Measurements from ENCODE around the gene PRR23B. TPM values are rescaled to one million over a fixed set of nuclear protein-coding genes. Genes with fewer than 3 reads are reported as not detected.

The PRR23B gene
- total RNA-seq (2021) = not detected in 2 replicates
- Bru-seq, nascent RNA = not detected
- BruChase-seq, experiment 1, labeled RNA remaining after a 2-hour chase = not detected
- not detected for BruChase-seq, experiment 2, labeled RNA remaining after a 6-hour chase
- long read RNA-seq = 0 reads

- no peaks in the 10 kb centered on the region for H3K9me3 ChIP-seq (ENCODE audit: low read depth, low read length, poor library complexity, severe bottlenecking)
- H3K4me1 ChIP-seq (ENCODE audit: insufficient read depth, low read length, poor library complexity, severe bottlenecking) = no peaks in the 10 kb centered on the region
- no peaks in the 10 kb centered on the region for H3K36me3 ChIP-seq (ENCODE audit: insufficient read depth, low read length, poor library complexity, severe bottlenecking)
- H3K27me3 ChIP-seq (replicated peaks; ENCODE audit: insufficient read depth, low read depth, low read length, poor library complexity) = no peaks in the 10 kb centered on the region
- intact Hi-C loops (cut with micrococcal nuclease; ENCODE audit: unreplicated experiment) = no loop called here
- no TSS peak for BruUV-seq (replicated peaks)
- TF ChIP-seq CTCF (conservative IDR thresholded peaks at IDR 0.05; ENCODE audit: low read depth, low read length) = peak; percentile 46; the same call in 1 of the 2 replicates
- TF ChIP-seq EZH2 (IDR thresholded peaks at IDR 0.05; ENCODE audit: borderline replicate concordance, low read depth, low read length, poor library complexity, severe bottlenecking) = no peak
- POLR2A ChIA-PET (ENCODE audit: low non-redundant PET) = no interaction called here
- no peak within 1 kb of the TSS for H3K4me3 ChIP-seq (ENCODE audit: low read depth, low read length, poor library complexity, severe bottlenecking)
- peak; percentile 14 for DNase-seq (ENCODE audit: low spot score)
- no peak within 1 kb of the TSS for H3K27ac ChIP-seq (ENCODE audit: low read depth, low read length, poor library complexity, severe bottlenecking)
- CTCF ChIA-PET = no interaction called here
Observed at GRCh38 chr3:139020868-139021234, at the start of gene PRR23B. TSS of gene PRR23B (minus strand) at chr3:139020926. CDS start at chr3:139020661, 265 bp downstream.

DNA sequence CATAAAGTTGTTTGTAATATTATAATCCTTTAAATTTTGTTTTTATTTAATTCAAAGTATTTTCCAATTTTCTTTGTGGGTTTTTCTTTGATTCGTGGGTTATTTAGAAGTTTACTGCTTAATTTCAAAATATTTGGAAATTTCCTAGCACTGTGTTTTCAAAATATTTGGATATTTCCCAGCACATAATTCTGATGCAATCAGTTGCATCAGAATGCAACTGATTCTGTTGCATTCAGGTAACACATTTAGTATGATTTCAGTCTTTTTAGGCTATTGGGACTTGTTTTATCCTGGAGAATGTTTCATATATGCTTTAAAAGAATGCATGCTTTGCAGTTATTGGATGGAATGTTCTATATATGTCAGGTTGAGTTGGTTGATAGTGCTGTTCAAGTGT, 42.2 kb upstream of the PRR23B start:
- no TSS peak for BruUV-seq (replicated peaks)
- no peak overlapping the region for H3K27ac ChIP-seq (ENCODE audit: low read depth, low read length, poor library complexity, severe bottlenecking)
- CTCF ChIA-PET = interaction anchor here (0.6 kb wide), 1 partner anchor 83 kb away, joined by 3 read pairs; no protein-coding TSS in a partner anchor
- intact Hi-C loops (cut with micrococcal nuclease; ENCODE audit: unreplicated experiment) = no loop called here
- H3K4me1 ChIP-seq (ENCODE audit: insufficient read depth, low read length, poor library complexity, severe bottlenecking) = no peaks in the 10 kb centered on the region
- H3K4me3 ChIP-seq (ENCODE audit: low read depth, low read length, poor library complexity, severe bottlenecking) = no peak overlapping the region
- DNase-seq (ENCODE audit: low spot score) = no peak
- no peaks in the 10 kb centered on the region for H3K36me3 ChIP-seq (ENCODE audit: insufficient read depth, low read length, poor library complexity, severe bottlenecking)
- no peaks in the 10 kb centered on the region for H3K27me3 ChIP-seq (replicated peaks; ENCODE audit: insufficient read depth, low read depth, low read length, poor library complexity)
- TF ChIP-seq CTCF (conservative IDR thresholded peaks at IDR 0.05; ENCODE audit: low read depth, low read length) = no peak
- no peak for TF ChIP-seq EZH2 (IDR thresholded peaks at IDR 0.05; ENCODE audit: borderline replicate concordance, low read depth, low read length, poor library complexity, severe bottlenecking)
- POLR2A ChIA-PET (ENCODE audit: low non-redundant PET) = no interaction called here
- H3K9me3 ChIP-seq (ENCODE audit: low read depth, low read length, poor library complexity, severe bottlenecking) = no peaks in the 10 kb centered on the region

- Histone ChIP-seq H3K4me3 (ENCODE audit: low read depth, low read length, poor library complexity, severe bottlenecking) (no peak overlapping the region), H3K4me1 (ENCODE audit: insufficient read depth, low read length, poor library complexity, severe bottlenecking) (no peaks in the 10 kb centered on the region), H3K9me3 (ENCODE audit: low read depth, low read length, poor library complexity, severe bottlenecking) (peaks cover 5% of the 10 kb centered on the region), H3K27ac (ENCODE audit: low read depth, low read length, poor library complexity, severe bottlenecking) (no peak overlapping the region), H3K36me3 (ENCODE audit: insufficient read depth, low read length, poor library complexity, severe bottlenecking) (no peaks in the 10 kb centered on the region), H3K27me3 (replicated peaks; ENCODE audit: insufficient read depth, low read depth, low read length, poor library complexity) (peaks cover 5% of the 10 kb centered on the region)
- ChIA-PET POLR2A (ENCODE audit: low non-redundant PET) (no interaction called here), CTCF (no interaction called here)
- no peak for TF ChIP-seq CTCF (conservative IDR thresholded peaks at IDR 0.05; ENCODE audit: low read depth, low read length)
- no peak for TF ChIP-seq EZH2 (IDR thresholded peaks at IDR 0.05; ENCODE audit: borderline replicate concordance, low read depth, low read length, poor library complexity, severe bottlenecking)
- no peak for DNase-seq (ENCODE audit: low spot score)
- intact Hi-C loops (cut with micrococcal nuclease; ENCODE audit: unreplicated experiment) = no loop called here
- no TSS peak for BruUV-seq (replicated peaks)
Observed at GRCh38 chr3:139052802-139053600, 32.3 kb upstream of the PRR23B start.

Measured in A673 (cell line).